ENCODE data around the gene IFT88.

The IFT88 gene

GRCh38 chr13:20566898-20567874, at the start of gene IFT88:
TSS of gene IFT88 (plus strand) at chr13:20567157. CDS start at chr13:20574386, 7,229 bp downstream.
- Histone ChIP-seq H3K4me3 (ENCODE audit: low read length in 2 of 2) (peak within 1 kb of the TSS; percentile 73 to 90), H3K9ac (ENCODE audit: low read depth in 1 of 2, low read length in 2 of 2) (peak within 1 kb of the TSS; percentile 84), H3K27me3 (ENCODE audit: control insufficient read depth in 2 of 2, insufficient read depth in 2 of 2, low read length in 2 of 2) (no peaks in the 10 kb centered on the region), H3K36me3 (ENCODE audit: control insufficient read depth in 2 of 2, insufficient read depth in 2 of 2, low read length in 2 of 2) (no peaks in the 10 kb centered on the region), H3K4me1 (ENCODE audit: control insufficient read depth in 2 of 2, insufficient read depth in 2 of 2, low read length in 2 of 2) (peaks cover 5 to 9% of the 10 kb centered on the region in 2 donors), H3K27ac (ENCODE audit: low read depth in 2 of 2, low read length in 2 of 2) (peak within 1 kb of the TSS; percentile 92 to 96), H3K9me3 (ENCODE audit: control insufficient read depth in 2 of 2, low read length in 2 of 2) (peaks cover 0 to 3% of the 10 kb centered on the region in 2 donors)

GRCh38 chr13:20518660-20519100, 48.3 kb upstream of the IFT88 start:
- H3K36me3 ChIP-seq (ENCODE audit: control insufficient read depth in 2 of 2, insufficient read depth in 2 of 2, low read length in 2 of 2) = no peaks in the 10 kb centered on the region
- H3K4me3 ChIP-seq (ENCODE audit: low read length in 2 of 2) = no peak overlapping the region
- H3K9ac ChIP-seq (ENCODE audit: low read depth in 1 of 2, low read length in 2 of 2) = no peak overlapping the region
- H3K27ac ChIP-seq (ENCODE audit: low read depth in 2 of 2, low read length in 2 of 2) = no peak overlapping the region
- H3K27me3 ChIP-seq (ENCODE audit: control insufficient read depth in 2 of 2, insufficient read depth in 2 of 2, low read length in 2 of 2) = no peaks in the 10 kb centered on the region
- H3K9me3 ChIP-seq (ENCODE audit: control insufficient read depth in 2 of 2, low read length in 2 of 2) = no peaks in the 10 kb centered on the region
- H3K4me1 ChIP-seq (ENCODE audit: control insufficient read depth in 2 of 2, insufficient read depth in 2 of 2, low read length in 2 of 2) = peaks cover 5% of the 10 kb centered on the region in 2 donors

GRCh38 chr13:20519875-20520274, 47.1 kb upstream of the IFT88 start:
- Histone ChIP-seq H3K27ac (ENCODE audit: low read depth in 2 of 2, low read length in 2 of 2) (no peak overlapping the region), H3K4me1 (ENCODE audit: control insufficient read depth in 2 of 2, insufficient read depth in 2 of 2, low read length in 2 of 2) (peaks cover 9 to 13% of the 10 kb centered on the region in 2 donors), H3K4me3 (ENCODE audit: low read length in 2 of 2) (no peak overlapping the region), H3K27me3 (ENCODE audit: control insufficient read depth in 2 of 2, insufficient read depth in 2 of 2, low read length in 2 of 2) (no peaks in the 10 kb centered on the region), H3K9me3 (ENCODE audit: control insufficient read depth in 2 of 2, low read length in 2 of 2) (no peaks in the 10 kb centered on the region), H3K36me3 (ENCODE audit: control insufficient read depth in 2 of 2, insufficient read depth in 2 of 2, low read length in 2 of 2) (no peaks in the 10 kb centered on the region), H3K9ac (ENCODE audit: low read depth in 1 of 2, low read length in 2 of 2) (no peak overlapping the region)

- H3K4me1 ChIP-seq (ENCODE audit: control insufficient read depth in 2 of 2, insufficient read depth in 2 of 2, low read length in 2 of 2) = peaks cover 9 to 19% of the 10 kb centered on the region in 2 donors
- H3K27ac ChIP-seq (ENCODE audit: low read depth in 2 of 2, low read length in 2 of 2) = no peak overlapping the region
- H3K27me3 ChIP-seq (ENCODE audit: control insufficient read depth in 2 of 2, insufficient read depth in 2 of 2, low read length in 2 of 2) = no peaks in the 10 kb centered on the region
- no peak overlapping the region for H3K9ac ChIP-seq (ENCODE audit: low read depth in 1 of 2, low read length in 2 of 2)
- no peaks in the 10 kb centered on the region for H3K36me3 ChIP-seq (ENCODE audit: control insufficient read depth in 2 of 2, insufficient read depth in 2 of 2, low read length in 2 of 2)
- H3K9me3 ChIP-seq (ENCODE audit: control insufficient read depth in 2 of 2, low read length in 2 of 2) = no peaks in the 10 kb centered on the region
- H3K4me3 ChIP-seq (ENCODE audit: low read length in 2 of 2) = no peak overlapping the region
Observed at GRCh38 chr13:20521364-20522115, 45.4 kb upstream of the IFT88 start.

- peak overlapping the region; percentile 90 to 95 for H3K4me3 ChIP-seq (ENCODE audit: low read length in 2 of 2)
- peak overlapping the region; percentile 93 to 94 for H3K27ac ChIP-seq (ENCODE audit: low read depth in 2 of 2, low read length in 2 of 2)
- H3K36me3 ChIP-seq (ENCODE audit: control insufficient read depth in 2 of 2, insufficient read depth in 2 of 2, low read length in 2 of 2) = no peaks in the 10 kb centered on the region
- H3K9ac ChIP-seq (ENCODE audit: low read depth in 1 of 2, low read length in 2 of 2) = peak overlapping the region; percentile 88 to 93
- no peaks in the 10 kb centered on the region for H3K9me3 ChIP-seq (ENCODE audit: control insufficient read depth in 2 of 2, low read length in 2 of 2)
- peaks cover 11 to 19% of the 10 kb centered on the region in 2 donors for H3K4me1 ChIP-seq (ENCODE audit: control insufficient read depth in 2 of 2, insufficient read depth in 2 of 2, low read length in 2 of 2)
- no peaks in the 10 kb centered on the region for H3K27me3 ChIP-seq (ENCODE audit: control insufficient read depth in 2 of 2, insufficient read depth in 2 of 2, low read length in 2 of 2)
Observed at GRCh38 chr13:20525144-20525600, 41.8 kb upstream of the IFT88 start.

GRCh38 chr13:20525601-20526544, 41.1 kb upstream of the IFT88 start, which contains the start of gene CRYL1:
TSS of gene CRYL1 (minus strand) at chr13:20525857. CDS start at chr13:20525794, 63 bp downstream.
- H3K27me3 ChIP-seq (ENCODE audit: control insufficient read depth in 2 of 2, insufficient read depth in 2 of 2, low read length in 2 of 2) = no peaks in the 10 kb centered on the region
- H3K9me3 ChIP-seq (ENCODE audit: control insufficient read depth in 2 of 2, low read length in 2 of 2) = no peaks in the 10 kb centered on the region
- H3K27ac ChIP-seq (ENCODE audit: low read depth in 2 of 2, low read length in 2 of 2) = peak within 1 kb of the TSS; percentile 93 to 94
- H3K9ac ChIP-seq (ENCODE audit: low read depth in 1 of 2, low read length in 2 of 2) = peak within 1 kb of the TSS; percentile 88 to 93
- H3K36me3 ChIP-seq (ENCODE audit: control insufficient read depth in 2 of 2, insufficient read depth in 2 of 2, low read length in 2 of 2) = no peaks in the 10 kb centered on the region
- peaks cover 8 to 18% of the 10 kb centered on the region in 2 donors for H3K4me1 ChIP-seq (ENCODE audit: control insufficient read depth in 2 of 2, insufficient read depth in 2 of 2, low read length in 2 of 2)
- H3K4me3 ChIP-seq (ENCODE audit: low read length in 2 of 2) = peak within 1 kb of the TSS; percentile 90 to 95

GRCh38 chr13:20526664-20527063, 40.3 kb upstream of the IFT88 start:
- Histone ChIP-seq H3K9me3 (ENCODE audit: control insufficient read depth in 2 of 2, low read length in 2 of 2) (no peaks in the 10 kb centered on the region), H3K36me3 (ENCODE audit: control insufficient read depth in 2 of 2, insufficient read depth in 2 of 2, low read length in 2 of 2) (no peaks in the 10 kb centered on the region), H3K4me1 (ENCODE audit: control insufficient read depth in 2 of 2, insufficient read depth in 2 of 2, low read length in 2 of 2) (peaks cover 8 to 18% of the 10 kb centered on the region in 2 donors), H3K4me3 (ENCODE audit: low read length in 2 of 2) (peak overlapping the region; percentile 90 to 95), H3K27me3 (ENCODE audit: control insufficient read depth in 2 of 2, insufficient read depth in 2 of 2, low read length in 2 of 2) (no peaks in the 10 kb centered on the region), H3K9ac (ENCODE audit: low read depth in 1 of 2, low read length in 2 of 2) (peak overlapping the region; percentile 84 to 93), H3K27ac (ENCODE audit: low read depth in 2 of 2, low read length in 2 of 2) (peak overlapping the region; percentile 93 to 94)

- no peak overlapping the region for H3K4me3 ChIP-seq (ENCODE audit: low read length in 2 of 2)
- no peaks in the 10 kb centered on the region for H3K27me3 ChIP-seq (ENCODE audit: control insufficient read depth in 2 of 2, insufficient read depth in 2 of 2, low read length in 2 of 2)
- H3K36me3 ChIP-seq (ENCODE audit: control insufficient read depth in 2 of 2, insufficient read depth in 2 of 2, low read length in 2 of 2) = no peaks in the 10 kb centered on the region
- peaks cover 8 to 18% of the 10 kb centered on the region in 2 donors for H3K4me1 ChIP-seq (ENCODE audit: control insufficient read depth in 2 of 2, insufficient read depth in 2 of 2, low read length in 2 of 2)
- no peak overlapping the region for H3K27ac ChIP-seq (ENCODE audit: low read depth in 2 of 2, low read length in 2 of 2)
- H3K9me3 ChIP-seq (ENCODE audit: control insufficient read depth in 2 of 2, low read length in 2 of 2) = no peaks in the 10 kb centered on the region
- H3K9ac ChIP-seq (ENCODE audit: low read depth in 1 of 2, low read length in 2 of 2) = no peak overlapping the region
Observed at GRCh38 chr13:20528452-20528851, 38.5 kb upstream of the IFT88 start.

- no peaks in the 10 kb centered on the region for H3K36me3 ChIP-seq (ENCODE audit: control insufficient read depth in 2 of 2, insufficient read depth in 2 of 2, low read length in 2 of 2)
- no peaks in the 10 kb centered on the region for H3K4me1 ChIP-seq (ENCODE audit: control insufficient read depth in 2 of 2, insufficient read depth in 2 of 2, low read length in 2 of 2)
- H3K4me3 ChIP-seq (ENCODE audit: low read length in 2 of 2) = no peak overlapping the region
- H3K27me3 ChIP-seq (ENCODE audit: control insufficient read depth in 2 of 2, insufficient read depth in 2 of 2, low read length in 2 of 2) = no peaks in the 10 kb centered on the region
- H3K9ac ChIP-seq (ENCODE audit: low read depth in 1 of 2, low read length in 2 of 2) = no peak overlapping the region
- H3K27ac ChIP-seq (ENCODE audit: low read depth in 2 of 2, low read length in 2 of 2) = no peak overlapping the region
- no peaks in the 10 kb centered on the region for H3K9me3 ChIP-seq (ENCODE audit: control insufficient read depth in 2 of 2, low read length in 2 of 2)
Observed at GRCh38 chr13:20534038-20534608, 32.8 kb upstream of the IFT88 start.
